Stomach (tissue), 4 donors: ENCODE data around the gene CDKN2B.

ENCODE experiments used
- EP300 ChIP-seq: sonication (generic); formaldehyde crosslinking; IDR thresholded peaks from one replicate; pipeline ENCODE4 v1.6.1; 2017; ENCODE audit warnings: antibody characterized with exemption
- POLR2A ChIP-seq, 4 donors: fragments of 450-650 bp; IDR thresholded peaks; one replicate each; pipeline ENCODE4 v1.6.1; 2016; ENCODE audit warnings: antibody characterized with exemption in 4 of 4, control low read depth in 2 of 4, mild to moderate bottlenecking in 1 of 4, moderate library complexity in 1 of 4
- TF ChIP-seq, protein P1 (sequence below), 7 experiments: fragments of 450-650 bp in 4 of 7; fragments of 200-600 bp in 3 of 7; sonication (generic) in 3 of 7; IDR thresholded peaks; one replicate each; pipeline ENCODE4 v1.5.1; 2016 to 2019; ENCODE audit warnings: antibody characterized with exemption in 7 of 7, control low read depth in 2 of 7, mild to moderate bottlenecking in 1 of 7

- TF ChIP-seq, protein P1, sequence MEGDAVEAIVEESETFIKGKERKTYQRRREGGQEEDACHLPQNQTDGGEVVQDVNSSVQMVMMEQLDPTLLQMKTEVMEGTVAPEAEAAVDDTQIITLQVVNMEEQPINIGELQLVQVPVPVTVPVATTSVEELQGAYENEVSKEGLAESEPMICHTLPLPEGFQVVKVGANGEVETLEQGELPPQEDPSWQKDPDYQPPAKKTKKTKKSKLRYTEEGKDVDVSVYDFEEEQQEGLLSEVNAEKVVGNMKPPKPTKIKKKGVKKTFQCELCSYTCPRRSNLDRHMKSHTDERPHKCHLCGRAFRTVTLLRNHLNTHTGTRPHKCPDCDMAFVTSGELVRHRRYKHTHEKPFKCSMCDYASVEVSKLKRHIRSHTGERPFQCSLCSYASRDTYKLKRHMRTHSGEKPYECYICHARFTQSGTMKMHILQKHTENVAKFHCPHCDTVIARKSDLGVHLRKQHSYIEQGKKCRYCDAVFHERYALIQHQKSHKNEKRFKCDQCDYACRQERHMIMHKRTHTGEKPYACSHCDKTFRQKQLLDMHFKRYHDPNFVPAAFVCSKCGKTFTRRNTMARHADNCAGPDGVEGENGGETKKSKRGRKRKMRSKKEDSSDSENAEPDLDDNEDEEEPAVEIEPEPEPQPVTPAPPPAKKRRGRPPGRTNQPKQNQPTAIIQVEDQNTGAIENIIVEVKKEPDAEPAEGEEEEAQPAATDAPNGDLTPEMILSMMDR (IDR thresholded peaks at IDR 0.05) = no peak
- TF ChIP-seq POLR2A (IDR thresholded peaks at IDR 0.05) (no peak), EP300 (no peak)
Measured at GRCh38 chr9:22033012-22033630, 24.0 kb upstream of the CDKN2B start.
